ENCODE measurements around the gene TMEM94.

- TF ChIP-seq EZH2 (IDR thresholded peaks at IDR 0.05; ENCODE audit: low read depth, low read length, severe bottlenecking): no peak
- TF ChIP-seq, protein P1, sequence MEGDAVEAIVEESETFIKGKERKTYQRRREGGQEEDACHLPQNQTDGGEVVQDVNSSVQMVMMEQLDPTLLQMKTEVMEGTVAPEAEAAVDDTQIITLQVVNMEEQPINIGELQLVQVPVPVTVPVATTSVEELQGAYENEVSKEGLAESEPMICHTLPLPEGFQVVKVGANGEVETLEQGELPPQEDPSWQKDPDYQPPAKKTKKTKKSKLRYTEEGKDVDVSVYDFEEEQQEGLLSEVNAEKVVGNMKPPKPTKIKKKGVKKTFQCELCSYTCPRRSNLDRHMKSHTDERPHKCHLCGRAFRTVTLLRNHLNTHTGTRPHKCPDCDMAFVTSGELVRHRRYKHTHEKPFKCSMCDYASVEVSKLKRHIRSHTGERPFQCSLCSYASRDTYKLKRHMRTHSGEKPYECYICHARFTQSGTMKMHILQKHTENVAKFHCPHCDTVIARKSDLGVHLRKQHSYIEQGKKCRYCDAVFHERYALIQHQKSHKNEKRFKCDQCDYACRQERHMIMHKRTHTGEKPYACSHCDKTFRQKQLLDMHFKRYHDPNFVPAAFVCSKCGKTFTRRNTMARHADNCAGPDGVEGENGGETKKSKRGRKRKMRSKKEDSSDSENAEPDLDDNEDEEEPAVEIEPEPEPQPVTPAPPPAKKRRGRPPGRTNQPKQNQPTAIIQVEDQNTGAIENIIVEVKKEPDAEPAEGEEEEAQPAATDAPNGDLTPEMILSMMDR (IDR thresholded peaks at IDR 0.05; ENCODE audit: control extremely low read depth in 1 of 3, insufficient read depth in 1 of 3, low read depth in 1 of 3, low read length in 3 of 3): no peak
- TF ChIP-seq EP300 (IDR thresholded peaks at IDR 0.05; ENCODE audit: borderline replicate concordance in 1 of 2, low read depth in 2 of 2, low read length in 2 of 2): no peak
- no peak for TF ChIP-seq CHD2 (IDR thresholded peaks at IDR 0.05; ENCODE audit: low read length)
- TF ChIP-seq KDM1A (IDR thresholded peaks at IDR 0.05; ENCODE audit: borderline replicate concordance, low read length): no peak
- TF ChIP-seq SUZ12 (IDR thresholded peaks at IDR 0.05; ENCODE audit: low read length): no peak
- no peak for TF ChIP-seq POLR2A (IDR thresholded peaks at IDR 0.05; ENCODE audit: control extremely low read depth in 1 of 2, low read depth in 2 of 2, low read length in 2 of 2)
- TF ChIP-seq TBP (IDR thresholded peaks at IDR 0.05; ENCODE audit: low read depth, low read length): no peak
- TF ChIP-seq ATF3 (IDR thresholded peaks at IDR 0.05; ENCODE audit: insufficient read depth, low read depth, low read length): no peak
- no peak for TF ChIP-seq RFX5 (IDR thresholded peaks at IDR 0.05; ENCODE audit: borderline replicate concordance, low read depth, low read length)
- no peak for TF ChIP-seq TEAD4 (IDR thresholded peaks at IDR 0.05; ENCODE audit: low read depth, low read length)
- TF ChIP-seq BACH1 (IDR thresholded peaks at IDR 0.05; ENCODE audit: low read length): no peak
Measured at GRCh38 chr17:75442168-75443103, 14.0 kb upstream of the TMEM94 start.

Data from H1 (cell line).